ENCODE results near the gene BACH1. TPM values are rescaled to one million over a fixed set of nuclear protein-coding genes. Genes with fewer than 3 reads are reported as not detected.
A peak's percentile ranks its signal among the peaks of the same experiment; 100 is the strongest.

The BACH1 gene
- total RNA-seq, 1 donor from 2014 or later, result 12.7 TPM

DNA sequence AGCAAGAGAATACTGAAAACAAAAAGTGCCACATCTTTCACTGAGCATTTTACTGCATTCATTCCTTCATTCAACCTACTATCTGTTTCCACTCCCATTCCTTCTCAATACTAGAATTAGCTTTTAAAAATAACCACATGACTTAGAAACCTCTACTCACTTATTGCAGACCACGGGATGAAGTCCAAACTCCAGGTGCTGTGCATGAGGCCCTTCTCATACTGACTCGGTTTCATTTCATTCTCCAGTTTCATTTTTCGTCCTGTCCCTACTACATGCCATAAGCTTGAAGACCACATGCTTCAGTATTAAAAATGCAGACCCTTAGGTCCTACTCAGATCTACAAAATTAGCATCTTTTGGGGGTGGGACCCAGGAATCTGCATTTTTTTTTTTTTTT, 2.3 kb upstream of the BACH1 start:
- intact Hi-C loops (cut with DNase I), result loop anchor here (5.0 to 10.0 kb wide), 3 partner anchors 76 to 292 kb away; no protein-coding TSS in a partner anchor
- no peaks in the 10 kb centered on the region for H3K9me3 ChIP-seq
- H3K36me3 ChIP-seq, result no peaks in the 10 kb centered on the region
- DNase-seq (ENCODE audit: low spot score in 2 of 2), result no peak
- no peak overlapping the region for H3K4me3 ChIP-seq
- no peaks in the 10 kb centered on the region for H3K27me3 ChIP-seq
- H3K27ac ChIP-seq, result no peak overlapping the region
- H3K4me1 ChIP-seq, result peaks cover 0 to 15% of the 10 kb centered on the region in 2 donors
- TF ChIP-seq, protein P1, sequence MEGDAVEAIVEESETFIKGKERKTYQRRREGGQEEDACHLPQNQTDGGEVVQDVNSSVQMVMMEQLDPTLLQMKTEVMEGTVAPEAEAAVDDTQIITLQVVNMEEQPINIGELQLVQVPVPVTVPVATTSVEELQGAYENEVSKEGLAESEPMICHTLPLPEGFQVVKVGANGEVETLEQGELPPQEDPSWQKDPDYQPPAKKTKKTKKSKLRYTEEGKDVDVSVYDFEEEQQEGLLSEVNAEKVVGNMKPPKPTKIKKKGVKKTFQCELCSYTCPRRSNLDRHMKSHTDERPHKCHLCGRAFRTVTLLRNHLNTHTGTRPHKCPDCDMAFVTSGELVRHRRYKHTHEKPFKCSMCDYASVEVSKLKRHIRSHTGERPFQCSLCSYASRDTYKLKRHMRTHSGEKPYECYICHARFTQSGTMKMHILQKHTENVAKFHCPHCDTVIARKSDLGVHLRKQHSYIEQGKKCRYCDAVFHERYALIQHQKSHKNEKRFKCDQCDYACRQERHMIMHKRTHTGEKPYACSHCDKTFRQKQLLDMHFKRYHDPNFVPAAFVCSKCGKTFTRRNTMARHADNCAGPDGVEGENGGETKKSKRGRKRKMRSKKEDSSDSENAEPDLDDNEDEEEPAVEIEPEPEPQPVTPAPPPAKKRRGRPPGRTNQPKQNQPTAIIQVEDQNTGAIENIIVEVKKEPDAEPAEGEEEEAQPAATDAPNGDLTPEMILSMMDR (IDR thresholded peaks at IDR 0.05), result no peak

DNA sequence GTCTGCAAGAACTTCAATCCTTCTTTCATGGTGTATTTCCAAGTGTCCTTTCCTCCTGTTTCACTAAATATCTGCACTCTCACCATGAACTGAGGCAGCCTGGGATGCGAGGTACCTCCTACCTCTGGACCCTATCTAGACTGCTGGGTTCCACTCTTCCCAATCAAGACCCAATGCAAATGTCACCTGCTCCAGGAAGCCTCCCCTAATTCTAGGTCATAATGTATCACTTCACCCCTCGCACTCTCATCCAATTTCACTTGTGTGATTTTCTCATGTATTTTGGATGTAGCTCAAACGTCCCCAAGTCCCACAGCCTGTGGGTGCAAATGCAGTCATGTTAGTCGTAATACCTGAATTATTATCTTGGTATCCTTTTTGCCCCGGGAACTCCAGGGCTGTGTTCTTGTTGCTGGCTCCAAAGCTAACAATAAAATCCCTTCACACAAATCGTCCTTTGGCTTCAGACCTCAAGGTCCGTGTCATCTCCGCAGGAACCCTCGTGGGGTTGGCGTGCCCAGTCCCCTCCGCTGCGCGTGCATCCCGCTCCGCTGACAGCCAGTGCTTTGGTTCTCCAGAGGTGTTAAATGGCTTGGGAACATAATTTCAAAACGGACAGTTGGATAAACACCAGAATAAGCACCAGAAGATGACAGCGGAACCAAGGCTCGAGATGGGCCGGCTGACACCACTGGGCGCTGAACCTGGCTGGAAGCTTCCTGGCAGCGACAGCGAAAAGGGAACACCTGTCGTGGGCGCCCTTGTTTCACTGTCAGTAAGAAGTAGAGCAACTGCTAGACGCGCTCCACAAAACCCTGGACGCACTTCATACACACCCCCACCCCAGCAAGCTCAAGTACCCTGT, 1.0 kb upstream of the BACH1 start:
- no peaks in the 10 kb centered on the region for H3K9me3 ChIP-seq
- H3K27ac ChIP-seq, result peak overlapping the region; percentile 88 to 96
- intact Hi-C loops (cut with DNase I), result loop anchor here (2.0 to 10.0 kb wide), 5 partner anchors 45 to 293 kb away; no protein-coding TSS in a partner anchor
- H3K27me3 ChIP-seq, result no peaks in the 10 kb centered on the region
- H3K36me3 ChIP-seq, result no peaks in the 10 kb centered on the region
- H3K4me1 ChIP-seq, result peaks cover 3 to 21% of the 10 kb centered on the region in 2 donors
- peak overlapping the region; percentile 91 to 97 for H3K4me3 ChIP-seq
- TF ChIP-seq, protein P1 (IDR thresholded peaks at IDR 0.05), result no peak
- DNase-seq (ENCODE audit: low spot score in 2 of 2), result peak in 1 of 2 donors; percentile 65

- TF ChIP-seq, protein P1 (IDR thresholded peaks at IDR 0.05), result no peak
- no peaks in the 10 kb centered on the region for H3K9me3 ChIP-seq
- intact Hi-C loops (cut with DNase I), result loop anchor here (2.0 to 10.0 kb wide), 5 partner anchors 44 to 294 kb away; no protein-coding TSS in a partner anchor
- no peaks in the 10 kb centered on the region for H3K36me3 ChIP-seq
- DNase-seq (ENCODE audit: low spot score in 2 of 2), result peak; percentile 18 to 83
- peaks cover 3 to 22% of the 10 kb centered on the region in 2 donors for H3K4me1 ChIP-seq
- no peaks in the 10 kb centered on the region for H3K27me3 ChIP-seq
- peak overlapping the region; percentile 91 to 97 for H3K4me3 ChIP-seq
- peak overlapping the region; percentile 88 to 96 for H3K27ac ChIP-seq
Measured at GRCh38 chr21:29299046-29299915, 559 bp downstream of the BACH1 start.

DNA sequence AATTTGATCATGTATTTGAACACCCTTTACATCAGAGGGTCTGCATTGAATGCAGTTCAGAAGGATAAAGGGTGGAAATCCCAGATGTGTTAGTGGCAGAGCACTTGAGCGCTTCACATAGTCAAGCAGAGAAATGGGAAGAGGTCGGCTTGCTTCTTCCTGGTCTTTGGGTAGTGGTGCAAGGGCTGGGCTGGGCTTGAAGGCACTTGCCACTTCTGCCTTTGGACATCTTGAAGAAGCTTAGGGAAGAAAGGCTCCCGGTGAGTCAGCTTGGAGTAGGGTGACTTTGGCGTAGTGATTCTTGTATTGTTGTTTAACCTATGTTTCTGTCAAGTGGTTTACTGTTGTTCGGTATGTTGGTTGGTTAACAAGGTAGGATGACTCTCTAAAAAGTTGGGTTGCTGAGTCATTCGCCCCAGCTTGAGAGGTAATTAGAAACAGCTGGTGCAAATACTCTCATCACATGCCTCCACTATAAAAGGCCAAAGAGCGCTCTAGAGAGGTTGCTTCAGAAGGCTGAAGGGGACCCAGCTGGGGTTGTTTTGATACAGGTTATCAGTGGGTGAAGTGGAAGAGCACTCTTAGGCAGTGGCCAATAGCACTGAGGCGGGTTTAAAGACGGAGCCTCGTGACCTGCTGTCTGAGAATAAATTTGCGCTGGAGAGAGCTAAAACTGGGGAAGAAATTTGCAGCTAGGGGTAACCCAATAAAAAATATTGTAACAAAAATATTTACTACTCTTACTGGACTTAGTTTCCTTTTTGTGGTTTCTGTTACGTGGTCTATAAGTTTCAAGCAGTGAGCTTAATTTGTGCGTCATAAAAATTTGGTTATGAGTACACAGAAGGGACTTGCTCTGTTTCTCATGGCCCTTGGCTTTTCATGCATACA, 1.4 kb downstream of the BACH1 start:
- intact Hi-C loops (cut with DNase I), result loop anchor here (2.0 to 10.0 kb wide), 5 partner anchors 43 to 295 kb away; no protein-coding TSS in a partner anchor
- no peaks in the 10 kb centered on the region for H3K36me3 ChIP-seq
- peaks cover 3 to 25% of the 10 kb centered on the region in 2 donors for H3K4me1 ChIP-seq

More for the DNA sequence above, 1.4 kb downstream of the BACH1 start:
- H3K9me3 ChIP-seq, result no peaks in the 10 kb centered on the region
- H3K27ac ChIP-seq, result peak overlapping the region; percentile 88 to 96
- TF ChIP-seq, protein P1 (IDR thresholded peaks at IDR 0.05), result no peak
- H3K4me3 ChIP-seq, result peak overlapping the region; percentile 91 to 97
- peak; percentile 37 to 80 for DNase-seq (ENCODE audit: low spot score in 2 of 2)
- no peaks in the 10 kb centered on the region for H3K27me3 ChIP-seq
